Measurements from ENCODE around the gene THNSL1.

The THNSL1 gene

GRCh38 chr10:24993237-24993958, 23.0 kb upstream of the THNSL1 start:
- in situ Hi-C loops (cut with HindIII; ENCODE audit: low sequenced_read_pairs) = no loop called here

- in situ Hi-C loops (cut with HindIII; ENCODE audit: low sequenced_read_pairs) = no loop called here
These were observed 21.3 kb upstream of the THNSL1 start for GRCh38 chr10:24995072-24995471.

GRCh38 chr10:24998044-24998443, 18.4 kb upstream of the THNSL1 start:
- in situ Hi-C loops (cut with HindIII; ENCODE audit: low sequenced_read_pairs) = no loop called here

- in situ Hi-C loops (cut with HindIII; ENCODE audit: low sequenced_read_pairs) = loop anchor here (10.0 kb wide), 1 partner anchor 47 kb away; no protein-coding TSS in a partner anchor
These were observed 4.8 kb upstream of the THNSL1 start for GRCh38 chr10:25011591-25011990.

GRCh38 chr10:25014579-25014978, 1.8 kb upstream of the THNSL1 start:
- in situ Hi-C loops (cut with HindIII; ENCODE audit: low sequenced_read_pairs) = loop anchor here (10.0 kb wide), 1 partner anchor 50 kb away; no protein-coding TSS in a partner anchor

DNA sequence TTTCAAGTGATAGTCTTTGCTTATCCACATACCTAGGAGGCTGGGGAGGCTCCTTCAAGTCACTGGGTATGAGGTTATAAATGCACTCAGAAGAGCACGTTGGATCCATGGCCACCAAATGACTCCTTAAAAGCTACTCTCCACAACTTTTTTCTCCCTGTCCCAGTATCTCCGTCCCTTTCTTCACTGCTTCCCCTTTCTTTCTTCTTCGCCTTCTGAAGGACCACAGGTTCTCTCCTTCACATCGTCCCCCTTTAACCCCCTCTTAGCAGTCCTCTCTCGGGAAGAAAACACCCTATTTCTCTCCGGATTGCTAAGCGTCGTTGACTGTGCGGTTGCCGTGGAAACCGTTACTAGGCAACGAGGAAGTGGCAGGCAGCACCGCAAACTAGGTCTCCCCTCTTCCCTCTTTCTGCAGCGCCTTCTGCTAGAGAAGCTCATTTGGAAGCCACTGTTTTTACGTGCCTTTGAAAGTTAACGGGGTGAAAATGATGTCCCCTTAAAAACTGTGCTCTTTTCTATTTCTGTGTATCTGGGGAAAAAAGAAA, 510 bp upstream of the THNSL1 start, which contains the start of gene ENKUR:
Gene ENKUR (minus strand): TSS at position 331 of the 548 bp plus-strand sequence. CDS start 222 bp downstream, at position 109.
- in situ Hi-C loops (cut with HindIII; ENCODE audit: low sequenced_read_pairs) = loop anchor here (5.0 to 10.0 kb wide), 2 partner anchors 51 kb away; no protein-coding TSS in a partner anchor

DNA sequence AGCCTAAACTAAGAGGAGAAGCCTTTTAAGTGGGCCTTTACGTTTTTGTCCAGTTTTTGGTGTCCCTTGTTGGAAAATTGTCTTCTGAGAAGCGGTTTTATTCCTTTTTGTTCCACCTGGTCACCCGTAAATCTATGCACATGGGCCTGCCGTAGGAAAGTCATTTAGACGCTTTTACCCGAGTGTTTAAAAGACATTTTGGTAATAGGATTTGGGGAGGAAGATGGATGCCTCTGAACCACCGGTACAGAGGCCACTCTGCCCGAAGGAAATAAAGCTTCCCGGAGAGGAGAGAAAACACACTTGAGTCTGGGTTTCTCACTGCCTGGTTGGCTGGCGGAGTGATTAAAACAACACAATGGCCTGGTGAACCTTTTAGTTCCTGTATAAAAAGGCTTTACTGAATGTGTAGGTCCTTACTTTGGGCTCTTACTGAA, 760 bp downstream of the THNSL1 start:
- in situ Hi-C loops (cut with HindIII; ENCODE audit: low sequenced_read_pairs) = loop anchor here (5.0 to 10.0 kb wide), 2 partner anchors 50 to 52 kb away; no protein-coding TSS in a partner anchor

GRCh38 chr10:25017661-25018060, 1.2 kb downstream of the THNSL1 start:
- in situ Hi-C loops (cut with HindIII; ENCODE audit: low sequenced_read_pairs) = loop anchor here (5.0 to 10.0 kb wide), 2 partner anchors 50 to 53 kb away; no protein-coding TSS in a partner anchor

DNA sequence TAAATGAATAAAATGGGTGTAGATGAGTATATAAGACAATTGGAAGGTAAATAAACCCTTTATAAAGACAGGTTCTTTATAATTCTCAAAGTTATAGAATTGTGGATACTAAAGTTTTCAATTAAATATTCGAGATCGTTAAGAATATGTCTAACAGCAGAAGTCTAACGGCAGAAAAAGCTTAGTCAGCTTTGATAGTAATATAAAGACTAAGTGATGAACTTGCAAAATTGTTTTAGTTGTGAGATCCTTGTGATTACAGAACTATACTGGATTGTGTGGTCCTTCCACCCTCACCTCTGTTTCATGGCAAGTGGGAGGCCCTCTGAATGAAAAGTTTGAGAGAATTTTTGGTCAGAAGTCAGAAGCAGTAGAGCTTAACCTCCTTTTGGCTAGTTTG, 2.3 kb downstream of the THNSL1 start:
- in situ Hi-C loops (cut with HindIII; ENCODE audit: low sequenced_read_pairs) = loop anchor here (5.0 to 10.0 kb wide), 2 partner anchors 49 to 54 kb away; no protein-coding TSS in a partner anchor

DNA sequence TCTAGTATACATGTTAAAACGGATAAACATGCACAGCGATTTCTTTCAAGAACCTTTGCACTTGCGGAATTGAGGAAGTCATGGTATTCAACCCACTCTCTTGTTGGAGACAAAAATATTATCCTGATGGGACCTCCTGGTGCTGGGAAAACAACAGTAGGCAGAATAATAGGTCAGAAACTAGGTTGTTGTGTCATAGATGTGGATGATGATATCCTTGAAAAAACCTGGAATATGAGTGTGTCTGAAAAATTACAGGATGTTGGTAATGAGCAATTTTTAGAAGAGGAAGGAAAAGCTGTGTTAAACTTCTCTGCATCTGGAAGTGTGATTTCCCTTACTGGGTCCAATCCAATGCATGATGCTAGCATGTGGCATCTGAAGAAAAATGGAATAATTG, 6.9 kb downstream of the THNSL1 start:
- in situ Hi-C loops (cut with HindIII; ENCODE audit: low sequenced_read_pairs) = no loop called here

GRCh38 chr10:25024528-25024927, 8.1 kb downstream of the THNSL1 start:
- in situ Hi-C loops (cut with HindIII; ENCODE audit: low sequenced_read_pairs) = no loop called here

GRCh38 chr10:25026463-25026862, 10.1 kb downstream of the THNSL1 start:
- in situ Hi-C loops (cut with HindIII; ENCODE audit: low sequenced_read_pairs) = no loop called here

- in situ Hi-C loops (cut with HindIII; ENCODE audit: low sequenced_read_pairs) = no loop called here
These were observed 12.3 kb downstream of the THNSL1 start for GRCh38 chr10:25028711-25029110.

GRCh38 chr10:25029519-25029918, 13.1 kb downstream of the THNSL1 start:
- in situ Hi-C loops (cut with HindIII; ENCODE audit: low sequenced_read_pairs) = no loop called here

- in situ Hi-C loops (cut with HindIII; ENCODE audit: low sequenced_read_pairs) = no loop called here
These were observed 20.0 kb downstream of the THNSL1 start for GRCh38 chr10:25036381-25036780.

DNA sequence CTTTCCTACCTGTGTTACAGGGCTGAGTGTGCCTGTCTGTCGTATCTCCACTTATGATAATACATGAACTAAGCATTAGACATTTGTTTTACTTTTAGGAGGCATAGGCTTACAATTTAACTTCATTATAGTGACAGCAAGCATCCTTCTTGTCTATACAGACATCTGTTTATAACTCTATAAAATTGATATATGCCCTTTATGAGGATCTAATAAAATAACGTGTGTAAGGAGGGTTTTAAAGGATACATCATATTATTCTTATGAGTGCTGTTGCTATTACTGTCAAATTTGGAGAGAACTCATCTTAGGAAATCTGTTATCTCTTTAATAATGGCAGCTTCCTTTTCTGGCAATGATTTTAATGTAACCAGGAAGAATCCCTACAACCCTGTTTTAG, 21.9 kb downstream of the THNSL1 start:
- in situ Hi-C loops (cut with HindIII; ENCODE audit: low sequenced_read_pairs) = no loop called here

DNA sequence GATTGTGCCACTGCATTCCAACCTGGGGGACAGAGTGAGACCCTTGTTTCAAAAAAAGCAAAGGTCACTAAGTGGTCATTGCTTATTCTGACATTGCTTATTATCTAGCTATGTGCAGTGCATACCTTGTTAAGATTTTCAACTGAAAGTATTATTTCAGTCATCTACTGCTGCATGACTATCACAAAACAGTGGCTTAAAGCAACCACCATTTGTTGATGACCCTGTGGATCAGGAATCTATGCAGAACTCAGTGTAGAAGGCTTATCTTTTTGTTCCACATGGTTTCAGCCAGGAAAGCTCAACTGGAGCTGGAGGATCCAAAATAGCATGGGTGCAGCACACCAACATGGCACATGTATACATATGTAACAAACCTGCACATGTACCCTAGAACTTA, 23.1 kb downstream of the THNSL1 start:
- in situ Hi-C loops (cut with HindIII; ENCODE audit: low sequenced_read_pairs) = no loop called here

GRCh38 chr10:25046641-25047040, 30.2 kb downstream of the THNSL1 start:
- in situ Hi-C loops (cut with HindIII; ENCODE audit: low sequenced_read_pairs) = no loop called here

DNA sequence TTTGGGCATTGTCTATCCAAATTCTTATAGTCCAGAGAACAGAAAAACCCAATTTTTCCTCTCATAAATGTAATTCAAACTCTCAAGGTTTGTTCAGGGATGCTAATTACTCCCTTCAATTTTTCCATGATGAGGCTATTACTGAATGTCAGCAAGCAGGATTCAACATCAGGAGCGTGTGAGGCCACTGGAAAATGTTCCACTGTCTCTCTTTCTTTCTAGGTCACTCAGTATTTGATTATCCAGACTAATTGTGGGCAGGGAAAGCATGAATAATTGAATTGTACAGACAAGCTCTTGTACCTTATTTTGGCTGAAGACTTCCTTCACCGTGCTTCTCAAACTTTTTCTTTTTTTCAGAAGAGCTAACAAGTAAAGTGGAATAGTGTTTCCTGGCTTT, 30.7 kb downstream of the THNSL1 start:
- in situ Hi-C loops (cut with HindIII; ENCODE audit: low sequenced_read_pairs) = no loop called here

DNA sequence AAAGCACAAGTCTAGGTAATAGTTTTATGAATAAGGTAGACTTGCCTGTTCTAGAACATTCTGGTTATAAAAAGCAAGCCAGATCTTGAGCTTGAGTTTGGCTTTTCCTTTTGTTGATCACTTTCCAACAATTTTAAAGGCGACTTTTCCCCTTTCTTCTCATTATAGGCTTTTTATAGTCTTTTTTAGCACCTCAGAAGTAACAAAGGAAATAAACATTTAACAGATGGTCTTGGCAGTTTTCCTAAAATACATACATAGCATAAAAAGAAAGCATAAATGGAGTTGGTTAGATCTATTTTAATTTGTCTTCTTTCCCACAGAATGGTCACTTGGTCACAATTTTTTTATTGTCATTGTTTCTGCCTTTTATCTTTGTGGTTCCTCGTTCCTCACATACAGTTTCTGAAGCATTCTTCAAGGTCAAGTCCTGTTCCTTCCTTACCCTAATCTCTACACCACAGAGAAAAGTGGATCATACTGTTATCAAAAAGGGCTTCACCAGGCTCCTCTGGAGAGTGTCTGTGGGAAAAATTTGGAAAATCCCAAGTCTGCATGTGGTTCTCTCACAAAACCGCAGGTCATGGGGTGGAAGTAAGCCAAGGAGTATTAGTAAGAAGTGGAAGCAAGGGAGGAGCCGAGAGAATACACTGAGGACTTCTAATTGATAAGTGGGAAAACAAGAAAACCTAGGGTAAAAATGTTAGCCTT, 31.3 kb downstream of the THNSL1 start:
- in situ Hi-C loops (cut with HindIII; ENCODE audit: low sequenced_read_pairs) = no loop called here

GRCh38 chr10:25048450-25048849, 32.0 kb downstream of the THNSL1 start:
- in situ Hi-C loops (cut with HindIII; ENCODE audit: low sequenced_read_pairs) = no loop called here
